Measurements from ENCODE around the gene CCT2. TPM values are rescaled to one million over a fixed set of nuclear protein-coding genes. Genes with fewer than 3 reads are reported as not detected.

CCT2 gene
- total and polyA plus RNA-seq, 2 of the 8 experiments (the other 6 are each of a cell fraction or from before 2014, with no cell fraction given): 244 to 419 TPM

GRCh38 chr12:69608114-69608513, 22.9 kb downstream of the CCT2 start:
- no peak overlapping the region for H2BK120ac ChIP-seq (replicated peaks; ENCODE audit: low read depth, low read length)
- no peaks in the 10 kb centered on the region for H3K9me3 ChIP-seq (ENCODE audit: insufficient read depth in 2 of 2, low read depth in 1 of 2, low read length in 1 of 2)
- no peak overlapping the region for H3K23ac ChIP-seq (ENCODE audit: insufficient read length)
- H4K8ac ChIP-seq (ENCODE audit: extremely low read depth, insufficient read depth, low read length): no peak overlapping the region
- CTCF ChIA-PET (ENCODE audit: partially characterized antibody): interaction anchor here (0.6 to 0.7 kb wide), 2 partner anchors 21 to 225 kb away, joined by 3 read pairs; no protein-coding TSS in a partner anchor
- H3K4me1 ChIP-seq (replicated peaks in 1 of 4; ENCODE audit: control insufficient read depth in 3 of 4, insufficient read depth in 4 of 4, low read length in 3 of 4): no peaks in the 10 kb centered on the region
- H3K36me3 ChIP-seq (ENCODE audit: control insufficient read depth in 2 of 4, insufficient read depth in 4 of 4, low read length in 3 of 4): peaks cover 0 to 4% (median 2%) of the 10 kb centered on the region in 4 experiments; a peak in 3 of 8 replicates
- no peak overlapping the region for H3K9ac ChIP-seq (replicated peaks in 1 of 4; ENCODE audit: extremely low read depth in 1 of 4, low read depth in 3 of 4, low read length in 3 of 4)
- H2BK5ac ChIP-seq (ENCODE audit: low read depth, low read length): no peak overlapping the region
- H2AFZ ChIP-seq (ENCODE audit: low read length): no peak overlapping the region
- no peaks in the 10 kb centered on the region for H3K27me3 ChIP-seq (replicated peaks in 1 of 4; ENCODE audit: control insufficient read depth in 3 of 4, extremely low read depth in 1 of 4, insufficient read depth in 3 of 4, low read length in 3 of 4)
- H2BK15ac ChIP-seq (ENCODE audit: low read length): no peak overlapping the region
- POLR2A ChIA-PET (ENCODE audit: partially characterized antibody): interaction anchor here (0.7 to 1.1 kb wide), 2 partner anchors 13 to 927 kb away, joined by 3 to 5 read pairs; no protein-coding TSS in a partner anchor
- no peak for DNase-seq (ENCODE audit: low read depth in 1 of 2, low spot score in 2 of 2)
- H3K4ac ChIP-seq (replicated peaks; ENCODE audit: insufficient read length, low read depth, low read length): no peak overlapping the region
- FAIRE-seq: no peak
- no peak overlapping the region for H3K4me2 ChIP-seq (ENCODE audit: insufficient read depth in 1 of 2, low read depth in 2 of 2, low read length in 2 of 2)
- no peak overlapping the region for H4K91ac ChIP-seq (replicated peaks; ENCODE audit: insufficient read length, low read length)
- H3K27ac ChIP-seq (ENCODE audit: low read depth, low read length): no peak overlapping the region
- no peak overlapping the region for H3K4me3 ChIP-seq (ENCODE audit: extremely low read depth in 1 of 4, insufficient read depth in 2 of 4, low read depth in 3 of 4, low read length in 4 of 4)
- no peak overlapping the region for H3K56ac ChIP-seq (replicated peaks; ENCODE audit: insufficient read length, low read depth, low read length)
- no peaks in the 10 kb centered on the region for H3K23me2 ChIP-seq (ENCODE audit: low read depth, low read length)
- 79% methylated on average over 2 of the region's 2 CpGs; no CpG with 5 or more reads in 1 of the 2 experiments for WGBS, 2 experiments (ENCODE audit: extremely low coverage in 1 of 2, insufficient coverage in 1 of 2, insufficient read length in 1 of 2, insufficient replicate concordance in 2 of 2, low coverage in 1 of 2, low lambda C conversion rate in 2 of 2, missing lambda C conversion rate in 1 of 2)
- H3K14ac ChIP-seq (ENCODE audit: insufficient read length): no peak overlapping the region
- H2AK5ac ChIP-seq (ENCODE audit: low read depth, low read length): no peak overlapping the region
- no peaks in the 10 kb centered on the region for H3K79me1 ChIP-seq (ENCODE audit: low read depth, low read length)
- no peak overlapping the region for H4K5ac ChIP-seq (ENCODE audit: insufficient read length, low read depth, low read length)
- no peak overlapping the region for H3K18ac ChIP-seq (ENCODE audit: extremely low read depth, low read length)
- H4K20me1 ChIP-seq (replicated peaks in 1 of 2; ENCODE audit: control insufficient read depth in 1 of 2, insufficient read depth in 2 of 2, low read length in 2 of 2): no peaks in the 10 kb centered on the region
- no peaks in the 10 kb centered on the region for H3K79me2 ChIP-seq (ENCODE audit: control insufficient read depth in 1 of 2, insufficient read depth in 2 of 2, low read length in 2 of 2)
- H2BK12ac ChIP-seq (ENCODE audit: low read depth, low read length): no peak overlapping the region
- no peak overlapping the region for H2BK20ac ChIP-seq (ENCODE audit: low read length)
- TF ChIP-seq MAFK (IDR thresholded peaks at IDR 0.05; ENCODE audit: low read depth, low read length): no peak
- no peak for TF ChIP-seq SIN3A (conservative IDR thresholded peaks at IDR 0.05 in 1 of 2, IDR thresholded peaks at IDR 0.05 in 1 of 2; ENCODE audit: low read depth in 1 of 2, low read length in 2 of 2)
